ENCODE measurements around the gene SPINK1.
"Not testable (repeated sequence)": the region's sequence is repeated elsewhere in the genome, so short reads cannot be mapped to it uniquely, and the experiment has no call there.

Gene SPINK1, protein sequence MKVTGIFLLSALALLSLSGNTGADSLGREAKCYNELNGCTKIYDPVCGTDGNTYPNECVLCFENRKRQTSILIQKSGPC

DNA sequence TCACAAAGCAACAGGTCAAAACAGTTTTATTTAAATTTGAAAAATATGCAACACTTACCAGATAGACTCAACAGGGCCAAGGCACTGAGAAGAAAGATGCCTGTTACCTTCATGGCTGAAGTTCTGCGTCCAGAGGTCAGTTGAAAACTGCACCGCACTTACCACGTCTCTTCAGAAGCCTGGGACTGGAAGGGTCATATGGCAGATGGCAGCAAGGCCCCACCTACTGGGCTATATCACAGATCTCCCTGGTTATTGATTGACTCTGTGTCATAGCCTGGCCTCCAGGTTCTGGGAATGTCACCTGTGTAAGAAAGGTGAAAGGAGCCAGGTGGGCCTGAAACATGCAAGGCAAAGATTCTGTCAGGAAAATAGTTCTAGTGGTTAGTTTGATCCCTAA lies at the start of gene SPINK1:
SPINK1 (minus strand) TSS at position 207 of the 400 bp plus-strand sequence; CDS start at position 113, 94 bp downstream.
- DNase-seq (ENCODE audit: low spot score) = no peak

DNA sequence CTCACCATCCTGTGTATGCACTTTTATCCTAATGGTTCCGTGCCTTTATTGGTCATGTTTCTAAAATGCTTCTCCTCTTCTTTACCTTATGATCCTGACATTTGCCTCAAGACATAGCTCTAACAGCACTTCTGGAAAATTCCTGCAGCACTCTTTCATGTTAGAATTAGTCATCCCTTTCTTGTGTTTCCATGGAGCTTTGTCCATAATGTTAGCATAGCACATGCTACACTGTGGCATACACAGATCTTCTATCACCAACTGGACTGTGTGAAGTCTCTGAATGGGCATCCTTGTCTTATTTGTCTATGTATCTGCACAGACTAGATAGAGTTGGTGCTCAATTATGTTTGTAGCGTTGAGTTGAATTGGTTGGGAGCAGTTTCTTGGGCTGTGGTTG lies 49.0 kb upstream of the SPINK1 start:
- DNase-seq (ENCODE audit: low spot score) = no peak

DNA sequence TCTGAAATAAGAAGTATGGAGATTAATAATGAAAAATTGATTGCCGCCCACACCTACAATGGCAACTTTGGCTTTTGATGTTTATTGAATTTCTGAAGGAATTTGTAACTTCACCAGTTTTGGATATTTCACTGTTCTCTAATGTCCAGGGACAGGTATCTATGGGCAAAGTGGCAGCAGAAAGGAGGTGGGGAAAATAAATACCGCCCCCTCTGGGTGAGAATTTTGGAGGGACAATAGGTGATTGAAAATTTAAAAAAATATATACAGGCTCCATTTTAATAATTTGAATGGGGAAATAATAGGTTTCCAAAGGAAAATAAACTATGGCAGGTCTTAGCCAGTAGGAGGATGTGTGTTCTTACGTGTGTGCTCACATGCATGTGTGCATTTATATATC lies 48.3 kb upstream of the SPINK1 start:
- no peak for DNase-seq (ENCODE audit: low spot score)

DNA sequence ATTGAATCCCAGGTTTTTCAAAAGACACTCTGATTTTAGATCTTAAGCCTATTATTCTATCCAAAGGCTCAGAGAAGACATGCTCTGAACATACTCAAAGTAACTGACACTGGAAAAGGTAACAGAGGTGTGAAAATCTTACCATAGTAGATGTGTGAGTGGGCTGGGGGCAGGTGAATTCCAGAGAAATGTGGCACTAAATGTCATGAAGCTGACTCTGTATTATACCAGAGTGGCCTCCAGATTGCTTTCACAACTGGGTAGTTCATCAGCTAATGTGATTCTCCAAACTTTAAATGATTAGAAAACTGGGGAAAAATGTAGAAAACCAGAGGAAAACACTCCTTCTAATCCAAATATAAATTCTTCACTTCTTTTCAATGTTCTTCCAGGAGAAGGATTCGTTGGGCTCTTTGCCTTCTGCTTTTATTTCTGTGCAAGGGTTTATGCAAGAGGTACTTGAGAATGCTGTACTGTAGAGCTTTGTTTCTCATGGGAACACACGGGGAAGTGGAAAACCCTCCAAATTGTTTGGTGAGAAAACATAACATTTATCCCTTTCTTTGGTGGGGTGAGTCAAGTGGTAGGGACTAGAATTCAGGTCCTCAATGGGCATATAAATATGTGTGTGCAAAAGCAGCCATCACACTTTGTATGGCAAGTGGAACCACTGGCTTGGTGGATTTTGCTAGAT lies 46.7 kb upstream of the SPINK1 start, which contains the start of gene SCGB3A2:
SCGB3A2 (plus strand) TSS at position 646 of the 694 bp plus-strand sequence. CDS start 93 bp downstream, outside the sequence.
- no peak for DNase-seq (ENCODE audit: low spot score)

DNA sequence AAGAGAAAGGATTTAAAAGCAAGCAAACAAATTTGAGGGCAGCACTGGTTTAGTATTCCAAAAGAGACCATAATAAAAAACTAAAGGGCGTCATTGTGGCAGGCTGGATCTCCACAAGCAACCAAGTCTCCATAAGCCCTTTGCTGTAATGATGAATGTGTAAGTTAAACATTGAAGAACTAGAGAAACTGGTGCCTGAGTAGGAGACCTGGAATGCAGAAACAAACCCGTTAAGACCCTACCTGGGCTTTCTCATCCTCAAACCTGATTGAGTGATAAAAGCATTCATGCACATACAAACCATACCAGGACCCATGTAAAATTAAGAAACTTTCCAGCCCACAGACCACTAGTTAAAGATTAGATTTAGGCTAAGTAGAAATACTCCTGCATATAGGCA lies 45.2 kb upstream of the SPINK1 start:
- no peak for DNase-seq (ENCODE audit: low spot score)

DNA sequence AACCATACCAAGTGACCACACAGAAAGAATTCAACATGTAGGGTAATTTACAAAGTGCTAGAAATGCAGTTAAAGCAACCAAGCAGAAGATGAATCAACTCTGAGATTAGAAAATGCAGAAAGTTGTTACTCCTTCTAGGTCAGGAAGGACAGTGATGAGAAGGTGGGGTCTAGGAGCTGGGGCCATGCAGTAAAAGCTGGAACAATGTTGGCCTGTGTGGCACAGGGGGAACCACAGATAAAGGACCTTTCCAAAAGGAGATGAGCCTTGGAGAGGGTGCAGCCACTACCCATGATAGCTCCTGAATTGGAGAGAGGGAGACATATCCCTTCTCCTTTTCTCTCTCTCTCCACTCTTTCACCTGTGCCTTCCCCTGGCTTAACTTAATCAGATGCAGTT lies 44.7 kb upstream of the SPINK1 start:
- DNase-seq (ENCODE audit: low spot score) = no peak

DNA sequence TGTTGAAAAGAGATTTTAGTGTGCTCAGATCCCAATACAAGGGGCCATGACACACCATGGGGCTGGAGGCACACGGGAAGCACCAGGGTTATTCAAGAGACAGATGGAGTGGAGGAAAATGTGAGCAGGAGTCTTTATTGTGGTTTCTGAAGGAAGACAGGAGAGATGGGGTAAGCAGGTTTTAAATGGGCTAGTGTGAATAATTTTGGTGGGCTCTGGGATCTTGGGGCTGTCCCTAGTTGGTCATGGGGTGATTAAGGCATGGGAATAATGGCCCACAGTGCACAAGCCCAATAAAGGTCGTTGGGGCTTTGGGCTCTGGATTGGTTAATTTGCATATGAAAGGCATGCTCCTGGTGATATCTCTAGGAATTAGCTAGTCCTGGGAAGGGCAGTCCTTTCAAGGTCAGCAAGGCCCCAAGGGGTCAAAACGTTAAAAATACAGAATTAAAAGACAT lies 43.5 kb upstream of the SPINK1 start:
- DNase-seq (ENCODE audit: low spot score) = no peak

DNA sequence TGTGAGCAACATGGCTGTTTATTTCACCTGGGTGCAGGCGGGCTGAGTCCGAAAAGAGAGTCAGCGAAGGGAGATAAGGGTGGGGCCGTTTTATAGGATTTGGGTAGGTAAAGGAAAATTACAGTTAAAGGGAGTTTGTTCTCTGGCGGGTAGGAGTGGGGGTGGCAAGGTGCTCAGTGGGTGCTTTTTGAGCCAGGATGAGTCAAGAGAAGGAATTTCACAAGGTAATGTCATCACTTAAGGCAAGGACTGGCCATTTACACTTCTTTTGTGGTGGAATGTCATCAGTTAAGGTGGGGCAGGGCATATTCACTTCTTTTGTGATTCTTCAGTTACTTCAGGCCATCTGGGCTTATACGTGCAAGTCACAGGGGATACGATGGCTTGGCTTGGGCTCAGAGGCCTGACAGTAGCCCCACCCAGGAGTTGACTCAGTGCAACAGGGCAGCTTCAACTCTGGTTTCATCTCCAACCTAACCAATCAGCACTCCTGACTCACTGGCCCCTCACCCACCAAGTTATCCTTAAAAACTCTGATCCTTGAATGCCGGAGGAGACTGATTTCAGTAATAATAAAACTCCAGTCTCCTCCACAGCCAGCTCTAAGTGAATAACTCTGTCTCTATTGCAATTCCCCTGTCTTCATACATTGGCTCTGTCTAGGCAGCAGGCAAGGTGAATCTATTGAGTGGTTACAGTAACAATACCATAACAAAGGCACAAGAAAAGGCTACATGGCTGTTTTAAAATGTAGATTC lies 42.8 kb upstream of the SPINK1 start:
- not testable (repeated sequence) for DNase-seq (ENCODE audit: low spot score)

DNA sequence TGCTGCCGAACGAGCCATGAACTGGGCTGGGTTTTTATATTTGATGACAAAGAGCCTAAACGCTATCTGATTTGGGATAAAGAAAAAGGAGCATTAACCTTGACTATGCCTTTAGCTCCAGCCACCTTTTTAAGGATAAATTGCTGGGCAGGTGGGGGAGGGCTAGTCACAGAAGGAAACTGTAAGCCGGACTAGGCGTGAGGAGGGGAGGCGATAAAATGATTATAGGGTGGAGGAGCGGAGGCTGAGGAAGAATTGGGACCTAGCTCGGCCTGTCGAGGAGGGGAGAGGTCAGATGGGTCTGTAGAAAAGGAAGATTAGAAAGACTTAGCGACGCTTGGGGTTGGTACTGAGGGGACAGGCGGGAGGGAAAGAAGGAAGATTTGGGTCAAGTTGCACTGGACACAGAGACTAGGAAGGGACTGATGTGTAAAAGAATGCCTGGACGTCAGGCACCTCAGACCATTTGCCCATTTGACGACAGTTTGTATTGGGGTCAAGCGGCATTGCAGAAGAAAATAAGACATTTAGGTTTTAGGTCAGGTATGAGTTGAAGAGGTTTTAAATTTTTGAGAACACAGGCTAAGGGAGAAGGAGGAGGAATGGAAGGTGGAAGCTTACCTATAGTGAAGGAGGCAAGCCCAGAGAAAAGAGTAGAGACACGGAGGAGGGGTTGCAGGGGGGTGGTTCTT lies 41.4 kb upstream of the SPINK1 start:
- not testable (repeated sequence) for DNase-seq (ENCODE audit: low spot score)

DNA sequence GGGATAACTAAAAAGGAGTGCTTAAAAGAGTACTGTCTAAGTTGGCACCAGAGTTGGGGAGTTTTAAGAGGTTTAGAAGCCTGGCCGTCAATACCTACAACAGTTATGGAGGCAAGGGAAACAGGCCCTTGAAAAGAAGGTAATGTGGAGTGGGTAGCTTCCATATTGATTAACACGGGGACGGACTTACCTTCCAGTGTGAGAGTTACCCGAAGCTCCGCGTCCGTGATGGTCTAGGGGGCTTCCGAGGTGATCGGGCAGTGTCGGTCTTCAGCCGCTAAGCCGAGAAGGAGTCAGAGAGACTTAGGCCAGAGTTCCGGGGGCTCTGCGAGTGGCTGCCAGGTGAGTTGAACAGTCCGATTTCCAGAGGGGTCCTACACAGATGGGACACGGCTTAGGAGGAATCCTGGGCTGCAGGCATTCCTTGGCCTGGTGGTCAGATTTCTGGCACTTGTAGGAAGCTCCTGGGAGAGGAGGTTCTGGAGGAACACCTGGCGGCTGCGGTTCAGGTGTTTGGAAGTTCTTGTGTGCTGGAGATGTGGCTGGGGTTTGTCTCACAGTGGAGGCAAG lies 40.6 kb upstream of the SPINK1 start:
- DNase-seq (ENCODE audit: low spot score) = not testable (repeated sequence)

DNA sequence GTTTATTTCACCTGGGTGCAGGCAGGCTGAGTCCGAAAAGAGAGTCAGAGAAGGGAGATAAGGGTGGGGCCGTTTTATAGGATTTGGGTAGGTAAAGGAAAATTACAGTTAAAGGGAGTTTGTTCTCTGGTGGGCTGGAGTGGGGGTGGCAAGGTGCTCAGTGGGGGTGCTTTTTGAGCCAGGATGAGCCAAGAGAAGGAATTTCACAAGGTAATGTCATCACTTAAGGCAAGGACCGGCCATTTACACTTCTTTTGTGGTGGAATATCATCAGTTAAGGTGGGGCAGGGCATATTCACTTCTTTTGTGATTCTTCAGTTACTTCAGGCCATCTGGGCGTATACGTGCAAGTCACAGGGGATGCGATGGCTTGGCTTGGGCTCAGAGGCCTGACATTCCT lies 38.4 kb upstream of the SPINK1 start:
- DNase-seq (ENCODE audit: low spot score) = not testable (repeated sequence)

DNA sequence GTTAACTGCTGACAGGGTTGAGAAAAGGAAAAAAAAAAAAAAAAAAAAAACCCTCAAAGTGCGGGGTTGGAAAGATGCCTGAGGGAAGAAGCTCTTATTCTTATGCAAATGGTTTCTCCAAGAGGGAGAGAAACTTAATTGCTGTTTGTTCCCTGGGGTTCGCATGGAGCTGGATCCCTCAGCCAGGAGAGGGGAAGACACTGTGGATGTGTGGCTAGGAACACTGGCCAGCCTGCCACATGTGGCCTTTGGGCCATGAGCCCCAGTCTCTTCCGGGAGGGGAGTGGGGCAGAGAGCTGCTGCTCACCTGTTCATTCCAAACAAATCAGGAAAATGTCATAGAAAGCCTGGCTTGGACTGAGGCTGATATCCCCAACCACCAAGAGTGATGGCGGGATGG lies 37.6 kb upstream of the SPINK1 start:
- DNase-seq (ENCODE audit: low spot score) = no peak

DNA sequence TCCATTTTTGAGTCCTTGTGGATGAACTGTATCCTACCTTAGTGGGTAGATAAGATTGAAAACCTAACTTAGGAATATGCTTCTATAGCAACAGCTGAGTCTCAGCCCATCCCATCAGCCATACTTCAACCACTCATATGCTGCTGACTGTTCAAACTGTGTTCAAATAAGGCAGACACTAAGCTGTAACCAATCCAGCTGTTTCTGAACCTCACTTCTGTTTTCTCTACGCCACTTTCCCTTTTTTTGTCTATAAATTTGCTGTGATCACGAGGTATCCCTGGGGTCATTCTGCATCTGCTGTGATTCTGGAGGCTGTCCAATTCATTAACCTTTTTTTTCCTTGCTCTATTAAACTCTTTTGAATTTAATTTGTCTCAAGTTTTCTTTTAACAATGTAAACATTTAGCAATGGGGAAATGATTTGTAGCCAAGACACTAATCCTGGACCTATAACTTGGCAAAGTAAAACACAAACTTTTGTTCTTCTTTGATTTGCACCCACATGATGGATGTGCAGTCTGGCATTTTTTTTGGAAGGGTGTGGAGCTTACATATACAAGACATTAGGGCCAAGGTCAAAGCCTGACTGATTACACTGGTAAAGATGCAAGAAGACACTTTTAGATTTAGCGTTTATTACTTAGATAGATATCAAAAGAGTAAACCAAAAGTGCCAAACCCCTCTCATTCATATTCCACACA lies 32.1 kb upstream of the SPINK1 start:
- no peak for DNase-seq (ENCODE audit: low spot score)

DNA sequence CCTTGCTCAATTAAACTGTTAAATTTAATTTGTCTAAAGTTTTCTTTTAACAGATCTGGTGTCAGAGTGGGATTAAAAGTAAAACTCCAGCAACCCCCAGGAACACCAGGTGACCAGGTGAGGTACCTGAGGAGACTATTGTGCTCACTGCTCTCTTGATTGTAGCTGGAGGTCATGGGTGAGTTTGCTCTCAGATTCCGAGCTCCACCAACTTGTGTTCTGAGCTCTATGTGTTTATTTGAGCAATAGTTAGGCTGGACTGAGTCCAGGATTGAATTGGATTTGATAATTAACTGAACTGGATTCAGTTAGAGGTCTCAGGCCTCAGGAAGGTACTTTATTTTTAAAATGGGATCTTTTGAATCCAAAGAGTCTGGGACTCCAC lies 29.2 kb upstream of the SPINK1 start:
- DNase-seq (ENCODE audit: low spot score) = no peak

DNA sequence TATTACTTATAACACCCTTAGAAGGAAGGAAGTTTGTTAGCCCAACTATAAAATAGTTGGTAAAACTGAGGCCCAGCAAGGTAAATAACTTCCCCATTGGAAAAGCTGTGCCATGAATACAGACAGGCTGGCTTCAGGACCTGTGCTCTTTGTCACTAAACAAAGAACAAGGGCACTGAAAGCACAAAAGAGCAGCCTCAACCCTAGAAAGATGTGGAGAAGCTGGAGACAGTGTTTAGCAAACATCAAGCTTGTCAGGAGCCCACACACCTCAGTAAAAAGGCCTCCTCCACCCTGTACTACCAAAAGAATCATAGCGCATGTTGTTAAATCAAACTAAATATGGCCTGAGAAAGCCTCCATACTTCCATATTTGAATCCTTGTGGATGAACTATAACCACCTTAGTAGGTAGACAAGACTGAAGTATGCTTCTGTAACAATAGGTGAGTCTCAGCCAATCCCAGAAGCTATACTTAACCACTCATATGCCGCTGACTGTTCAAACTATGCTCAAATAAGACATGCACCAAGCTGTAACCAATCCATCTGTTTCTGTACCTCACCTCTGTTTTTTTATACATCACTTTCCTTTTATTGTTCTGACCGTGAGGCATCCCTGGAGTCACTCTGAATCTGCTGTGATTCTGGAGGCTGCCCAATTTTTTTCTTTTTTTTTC lies 28.6 kb upstream of the SPINK1 start:
- no peak for DNase-seq (ENCODE audit: low spot score)

DNA sequence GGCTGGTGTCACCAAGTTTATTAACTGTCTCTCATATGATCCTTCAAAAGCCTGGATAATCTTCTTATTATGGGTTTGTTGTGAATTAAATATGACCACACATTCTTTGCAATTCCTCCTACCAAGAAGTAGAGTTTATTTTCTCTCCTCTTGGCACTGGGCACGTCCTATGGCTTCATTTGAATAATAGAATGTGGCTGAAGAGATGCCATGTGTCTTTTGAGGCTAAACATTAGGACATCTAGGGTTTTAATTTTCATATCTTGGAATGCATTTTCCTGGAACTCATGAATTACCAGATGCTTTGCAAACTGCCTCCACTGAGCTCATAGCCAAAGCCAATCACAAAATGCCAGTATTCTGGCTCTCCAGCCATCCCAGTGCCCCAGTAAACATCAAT lies 27.1 kb upstream of the SPINK1 start:
- no peak for DNase-seq (ENCODE audit: low spot score)

DNA sequence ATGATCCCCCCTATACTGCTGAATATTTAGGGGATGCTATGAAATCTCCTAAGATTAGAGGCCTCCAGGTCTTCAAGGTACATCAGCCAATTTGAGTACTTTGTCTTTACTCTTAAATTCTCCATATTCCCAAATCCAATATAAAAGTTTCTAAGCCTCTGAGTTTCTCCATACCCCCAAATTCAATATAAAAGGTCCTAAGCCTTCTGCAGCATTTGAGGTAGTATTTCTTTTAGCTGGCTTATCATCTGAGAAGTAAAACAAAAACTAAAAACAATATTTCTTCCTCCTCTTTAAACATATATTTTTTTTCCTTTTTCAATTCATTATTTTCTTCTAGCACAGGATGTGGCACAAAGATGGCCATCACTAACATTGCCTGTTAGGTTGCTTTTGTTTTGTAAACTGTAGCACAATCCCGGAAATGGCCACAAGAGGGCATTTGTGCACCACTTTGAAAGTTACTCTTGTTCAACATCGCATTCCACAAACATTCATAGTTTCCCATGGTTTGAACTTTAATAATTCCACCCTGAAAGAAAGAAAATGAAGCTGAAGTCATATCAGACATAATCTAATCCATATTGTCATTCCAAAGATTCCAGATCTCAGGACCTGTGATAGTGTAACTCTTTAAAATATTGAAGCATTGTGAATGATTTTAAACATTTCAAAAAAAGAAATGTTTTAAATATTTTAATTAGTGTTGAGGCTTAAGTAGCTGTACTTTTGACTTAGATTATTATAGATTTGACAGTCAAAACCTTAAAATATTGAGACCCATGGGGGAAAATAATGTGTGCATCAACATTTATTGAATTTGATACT lies 26.0 kb upstream of the SPINK1 start:
- peak; percentile 57 for DNase-seq (ENCODE audit: low spot score)

DNA sequence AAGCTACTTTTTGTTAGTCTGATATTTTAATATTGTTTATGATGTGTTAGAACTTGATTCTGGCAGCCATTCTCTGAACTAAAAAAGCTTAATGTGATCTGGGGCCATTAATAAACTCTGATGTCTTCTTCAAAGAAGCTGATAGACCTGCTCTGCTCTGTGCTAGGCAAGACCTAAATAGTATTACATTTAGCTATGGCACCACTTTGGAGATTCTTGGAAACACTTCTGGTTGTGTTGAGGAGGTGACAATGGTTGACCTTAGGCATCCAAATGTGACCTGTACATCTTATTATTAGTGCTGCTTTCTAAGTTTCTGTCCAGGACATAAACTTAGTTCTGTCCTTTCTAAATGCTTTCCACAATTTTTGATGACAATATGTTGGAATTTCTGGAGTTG lies 25.3 kb upstream of the SPINK1 start:
- DNase-seq (ENCODE audit: low spot score) = no peak

DNA sequence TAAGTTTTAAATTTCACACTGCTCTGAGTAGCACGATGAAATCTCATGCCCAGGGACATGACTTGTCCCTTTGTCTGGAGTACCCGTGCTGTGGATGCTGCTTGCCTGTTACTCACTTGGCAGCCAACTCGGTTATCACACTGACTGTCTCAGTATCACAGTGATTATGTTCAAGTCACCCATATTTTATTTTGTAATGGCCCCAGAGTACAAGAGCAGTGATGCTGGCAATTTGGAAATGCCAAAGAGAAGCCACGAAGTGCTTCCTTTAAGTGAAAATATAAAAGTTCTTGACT lies 24.3 kb upstream of the SPINK1 start:
- no peak for DNase-seq (ENCODE audit: low spot score)
